Activated T-helper 1 cell treated with anti-CD3 and anti-CD28 coated beads, Interleukin-12 subunit alpha, Interleukin-12 subunit beta, Interleukin-2, Interleukin-4 antibody, amounts not matched to agents 30 ng/mL and 10 ng/mL and 1 ng/mL, durations not matched to agents 14 hours and 24 hours and 36 hours (primary cell): ENCODE data around the gene ZC3H18. TPM values are rescaled to one million over a fixed set of nuclear protein-coding genes. Genes with fewer than 3 reads are reported as not detected.

Experiments used
- DNase-seq: peaks from one replicate; pipeline ENCODE4 v3.0.0; 2021; ENCODE audit warnings: low spot score
- H3K27ac Mint-ChIP-seq: one replicate; pipeline ENCODE4 v1.8.0; 2021; ENCODE audit warnings: mild to moderate bottlenecking, mixed read lengths
- H3K27me3 Mint-ChIP-seq: one replicate; pipeline ENCODE4 v1.8.0; 2022; ENCODE audit warnings: mild to moderate bottlenecking, moderate library complexity, mixed read lengths; ENCODE audit not compliant: insufficient read depth
- H3K36me3 Mint-ChIP-seq: one replicate; pipeline ENCODE4 v1.8.0; 2021; ENCODE audit warnings: low read depth, mixed read lengths
- H3K4me1 Mint-ChIP-seq: one replicate; pipeline ENCODE4 v1.8.0; 2021; ENCODE audit warnings: low read depth, mixed read lengths
- H3K4me3 Mint-ChIP-seq: one replicate; pipeline ENCODE4 v1.8.0; 2021; ENCODE audit warnings: mild to moderate bottlenecking, moderate library complexity, mixed read lengths
- H3K9me3 Mint-ChIP-seq: one replicate; pipeline ENCODE4 v1.8.0; 2021; ENCODE audit warnings: mixed read lengths
- intact Hi-C: fragments of 100-400 bp; cut with micrococcal nuclease; formaldehyde crosslinking; loops from one replicate; pipeline ENCODE4 v1.15.1; 2024
- total RNA-seq: library from RNA; stranded (reverse); gene quantifications from 2 replicates; pipeline ENCODE4 v1.2.3, GENCODE V29; 2022

ZC3H18 gene
- total RNA-seq, 1 donor from 2014 or later: 116 TPM

DNA sequence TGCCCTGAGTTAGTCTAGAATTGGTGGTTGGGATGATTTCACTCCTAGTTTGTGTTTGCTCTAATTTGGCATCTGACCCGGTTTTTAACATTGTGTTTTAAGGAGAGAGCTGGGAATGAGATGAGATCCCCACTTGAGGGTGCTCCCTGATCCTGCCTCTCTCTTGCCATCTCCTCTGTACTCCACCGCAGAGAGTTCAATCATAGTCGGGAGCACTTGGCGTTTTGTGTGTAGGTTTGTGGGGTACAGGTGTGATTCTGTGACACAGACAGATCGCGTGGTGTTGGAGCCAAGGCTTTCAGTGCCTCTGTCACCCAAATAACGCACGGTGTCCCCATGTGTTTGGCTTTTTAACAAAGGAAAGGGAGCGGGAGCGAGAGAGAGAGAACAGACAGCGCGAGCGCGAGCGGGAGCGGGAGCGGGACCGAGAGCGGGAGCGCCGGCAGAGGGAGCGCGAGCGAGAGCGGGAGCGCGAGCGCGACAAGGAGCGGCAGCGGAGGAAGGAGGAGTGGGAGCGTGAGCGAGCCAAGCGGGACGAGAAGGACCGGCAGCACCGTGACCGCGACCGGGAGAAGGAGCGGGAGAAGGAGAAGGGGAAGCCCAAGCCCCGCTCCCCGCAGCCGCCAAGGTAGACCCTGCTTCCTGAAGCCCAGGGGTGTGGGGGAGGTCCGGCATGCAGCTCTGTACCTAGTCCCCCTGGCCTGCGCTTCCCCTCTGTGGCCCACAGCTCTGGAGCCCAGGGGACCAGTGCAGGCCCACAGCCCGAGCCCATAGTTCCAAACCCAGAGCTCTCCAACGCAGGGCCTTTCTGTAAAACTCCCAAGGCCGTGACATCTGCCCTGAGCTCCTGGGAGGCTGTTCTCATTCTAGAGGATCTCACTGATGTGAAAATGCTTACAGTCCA lies 41.0 kb downstream of the ZC3H18 start:
- Mint-ChIP-seq H3K4me3 (no peak overlapping the region), H3K27me3 (no peaks in the 10 kb centered on the region), H3K36me3 (peaks cover 32% of the 10 kb centered on the region), H3K4me1 (no peaks in the 10 kb centered on the region), H3K9me3 (no peaks in the 10 kb centered on the region), H3K27ac (no peak overlapping the region)
- no peak for DNase-seq
- intact Hi-C loops: no loop called here

DNA sequence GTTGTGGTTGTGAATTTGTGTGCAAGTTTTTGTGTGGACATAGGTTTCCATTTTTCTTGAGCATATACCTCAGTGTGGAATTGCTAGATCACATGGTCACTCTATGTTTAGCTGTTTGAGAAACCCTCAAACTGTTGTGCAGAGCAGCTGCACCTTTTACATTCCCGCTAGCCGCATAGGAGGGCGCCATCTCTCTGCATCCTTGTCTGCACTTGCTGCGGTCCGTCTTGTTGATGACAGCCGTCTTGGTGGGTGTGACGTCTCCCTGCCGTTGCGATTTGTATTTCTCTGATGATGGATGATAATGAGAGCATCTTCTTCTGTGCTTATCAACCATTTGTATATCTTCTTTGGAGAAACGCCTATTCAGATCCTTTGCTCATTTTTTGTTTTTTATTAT lies 43.1 kb downstream of the ZC3H18 start:
- Mint-ChIP-seq H3K36me3 (peaks cover 23% of the 10 kb centered on the region), H3K27ac (no peak overlapping the region), H3K4me1 (peaks cover 8% of the 10 kb centered on the region), H3K27me3 (no peaks in the 10 kb centered on the region), H3K9me3 (no peaks in the 10 kb centered on the region), H3K4me3 (no peak overlapping the region)
- intact Hi-C loops: no loop called here
- DNase-seq: no peak

DNA sequence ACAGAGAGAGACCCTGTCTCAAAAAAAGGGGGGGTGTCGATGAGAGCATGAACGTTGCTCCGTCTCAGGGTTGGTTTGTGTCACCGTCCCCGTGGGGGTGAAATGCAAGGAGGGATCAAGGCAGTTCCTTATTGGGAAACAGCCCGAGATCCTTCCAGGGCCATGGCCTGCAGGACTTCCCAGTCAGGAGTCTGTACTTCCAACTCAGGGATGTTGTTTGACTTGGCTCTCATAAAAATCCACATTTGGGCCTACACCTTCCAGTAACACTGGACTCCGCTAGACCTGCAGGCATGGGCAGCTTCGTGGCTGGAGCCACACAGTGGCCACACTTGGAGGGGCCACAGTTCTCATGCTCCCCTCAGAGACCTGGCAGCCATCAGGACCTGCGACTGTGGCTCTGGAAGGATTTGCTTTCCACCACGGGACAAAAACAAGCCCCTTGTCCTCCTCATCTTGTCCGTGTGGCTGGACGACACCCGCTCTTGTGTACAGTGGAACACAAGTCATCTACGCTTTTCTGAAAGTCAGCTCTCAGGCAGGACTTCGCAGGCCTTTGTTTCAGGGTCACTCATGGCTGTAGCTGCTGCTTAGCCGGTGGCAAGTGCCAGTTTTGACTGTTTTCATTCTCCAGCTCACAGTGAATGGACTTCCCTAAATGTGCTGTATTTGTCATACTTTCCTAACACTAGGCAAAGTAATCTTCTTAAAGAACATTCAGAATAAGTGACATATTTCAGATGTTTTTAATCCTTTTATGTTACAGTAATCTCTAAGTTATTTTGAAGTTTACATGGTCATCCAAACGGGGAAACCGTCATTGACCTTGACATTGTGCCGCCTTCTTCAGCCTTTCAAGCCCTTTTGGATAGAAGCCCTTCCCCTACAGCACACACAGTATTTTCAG lies 44.0 kb downstream of the ZC3H18 start:
- Mint-ChIP-seq H3K36me3 (peaks cover 23% of the 10 kb centered on the region), H3K27ac (no peak overlapping the region), H3K4me1 (peaks cover 17% of the 10 kb centered on the region), H3K4me3 (no peak overlapping the region), H3K9me3 (no peaks in the 10 kb centered on the region), H3K27me3 (no peaks in the 10 kb centered on the region)
- intact Hi-C loops: no loop called here
- no peak for DNase-seq

DNA sequence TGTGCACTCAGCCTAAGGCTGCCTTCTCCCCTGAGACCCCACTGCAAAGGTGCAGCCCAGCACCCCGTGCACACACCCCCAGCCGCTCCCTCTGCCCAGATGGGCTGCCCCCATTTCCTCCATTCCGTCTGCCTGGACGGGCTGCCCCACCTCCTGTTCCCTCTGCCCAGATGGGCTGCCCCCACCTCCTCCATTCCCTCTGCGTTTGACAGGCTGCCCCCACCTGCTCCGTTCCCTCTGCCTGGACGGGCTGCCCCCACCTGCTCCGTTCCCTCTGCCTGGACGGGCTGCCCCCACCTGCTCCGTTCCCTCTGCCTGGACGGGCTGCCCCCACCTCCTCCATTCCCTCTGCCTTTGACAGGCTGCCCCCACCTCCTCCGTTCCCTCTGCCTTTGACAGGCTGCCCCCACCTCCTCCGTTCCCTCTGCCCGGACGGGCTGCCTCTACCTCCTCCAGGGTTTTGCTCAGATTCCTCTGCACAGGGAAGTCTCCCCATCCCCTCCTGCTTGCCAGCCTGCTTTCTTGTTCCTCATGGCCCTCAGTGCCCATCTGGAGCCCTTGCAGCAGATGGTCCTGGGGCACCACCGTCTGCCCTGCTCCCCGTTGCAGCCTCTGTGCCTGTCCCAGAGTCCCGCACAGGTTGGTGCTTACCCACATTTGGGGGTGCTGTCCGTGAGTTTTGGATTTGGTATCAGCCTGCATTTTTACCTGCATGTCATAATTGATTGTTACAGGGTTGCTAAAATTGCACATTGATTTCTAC lies 44.8 kb downstream of the ZC3H18 start:
- no peak overlapping the region for H3K4me3 Mint-ChIP-seq
- peaks cover 25% of the 10 kb centered on the region for H3K4me1 Mint-ChIP-seq
- no peak for DNase-seq
- intact Hi-C loops: no loop called here
- H3K27ac Mint-ChIP-seq: peak overlapping the region; percentile 61
- no peaks in the 10 kb centered on the region for H3K9me3 Mint-ChIP-seq
- peaks cover 19% of the 10 kb centered on the region for H3K36me3 Mint-ChIP-seq
- H3K27me3 Mint-ChIP-seq: no peaks in the 10 kb centered on the region

DNA sequence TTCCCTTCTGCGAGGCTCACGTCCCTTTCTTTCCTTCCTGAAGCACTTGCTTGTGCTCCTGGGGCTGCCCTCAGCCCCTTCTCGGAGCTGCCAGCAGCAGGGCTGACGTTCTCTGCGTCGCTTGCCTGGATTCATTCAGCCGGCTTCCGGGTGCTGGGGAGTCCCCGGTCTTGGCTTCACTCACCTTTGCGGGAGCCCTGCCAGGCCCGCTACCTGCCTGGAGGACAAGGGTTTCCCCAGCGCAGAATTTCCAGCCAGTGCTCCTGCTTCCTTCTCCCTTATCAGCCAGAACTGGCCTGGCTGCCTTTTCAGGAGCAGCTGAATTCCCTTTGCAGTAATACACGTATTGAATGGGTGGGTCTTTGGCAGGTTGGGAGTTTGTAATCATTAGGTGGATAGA lies 46.1 kb downstream of the ZC3H18 start:
- Mint-ChIP-seq H3K4me1 (peaks cover 33% of the 10 kb centered on the region), H3K36me3 (peaks cover 12% of the 10 kb centered on the region), H3K27me3 (no peaks in the 10 kb centered on the region), H3K9me3 (no peaks in the 10 kb centered on the region), H3K4me3 (no peak overlapping the region), H3K27ac (no peak overlapping the region)
- DNase-seq: no peak
- intact Hi-C loops: no loop called here

DNA sequence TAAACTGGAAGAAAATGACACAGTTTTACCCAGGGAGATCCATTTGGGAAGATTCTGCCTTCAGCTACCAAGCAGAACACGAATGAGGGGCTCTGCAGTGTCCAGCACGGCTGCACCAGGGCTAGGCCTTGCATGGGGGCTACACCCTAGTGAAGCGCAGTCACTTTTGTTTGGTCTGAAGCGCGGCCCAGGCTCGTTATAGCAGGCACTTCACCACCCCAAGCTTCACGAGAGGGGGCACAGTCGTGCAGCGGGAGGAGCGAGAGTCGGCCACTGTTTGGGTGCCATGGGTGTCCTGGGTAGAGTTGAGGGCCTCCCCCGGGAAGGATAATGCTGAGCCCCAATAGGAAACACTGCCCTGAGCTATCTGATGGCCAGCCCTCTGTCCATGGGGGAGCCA lies 46.5 kb downstream of the ZC3H18 start:
- Mint-ChIP-seq H3K36me3 (peaks cover 12% of the 10 kb centered on the region), H3K4me3 (no peak overlapping the region), H3K27me3 (no peaks in the 10 kb centered on the region), H3K27ac (no peak overlapping the region), H3K9me3 (no peaks in the 10 kb centered on the region), H3K4me1 (peaks cover 33% of the 10 kb centered on the region)
- no peak for DNase-seq
- intact Hi-C loops: no loop called here

DNA sequence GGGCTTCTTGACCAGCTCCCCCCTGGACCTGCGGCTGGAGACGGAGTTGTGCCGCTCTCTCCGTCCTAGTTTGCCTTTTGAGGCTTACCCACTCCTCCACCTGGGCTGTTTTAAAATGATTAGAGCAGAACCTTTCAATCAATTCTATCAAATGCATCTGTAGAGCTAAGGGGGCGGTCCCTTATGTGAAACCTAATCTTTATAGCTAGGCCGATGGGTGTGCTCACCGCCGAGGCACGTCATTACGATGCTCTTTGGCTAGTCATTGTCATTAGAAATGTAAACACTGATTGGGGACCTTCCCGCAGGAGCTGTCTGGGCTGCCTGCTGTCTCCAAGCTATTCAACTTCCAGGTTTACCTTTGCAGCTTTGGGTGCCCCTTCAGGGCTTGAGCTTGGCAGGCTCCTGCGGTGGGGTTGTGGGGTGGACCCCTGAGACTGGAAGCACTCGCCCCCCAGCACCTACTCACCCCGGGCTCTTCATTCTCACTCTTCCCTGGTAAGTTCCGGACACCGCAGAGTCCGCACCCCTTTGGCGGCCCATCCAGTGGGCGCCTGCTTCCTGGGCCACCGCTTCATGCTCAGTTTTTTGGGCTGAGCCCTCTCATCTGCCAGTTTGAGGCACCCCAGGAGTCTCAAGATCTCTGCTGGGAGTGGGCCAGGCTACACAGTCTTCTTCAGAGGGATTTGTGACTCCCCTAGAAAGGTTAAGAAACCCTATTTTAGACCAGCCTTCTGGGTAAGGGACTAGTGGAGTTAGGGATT lies 47.2 kb downstream of the ZC3H18 start:
- peaks cover 33% of the 10 kb centered on the region for H3K4me1 Mint-ChIP-seq
- intact Hi-C loops: no loop called here
- no peaks in the 10 kb centered on the region for H3K9me3 Mint-ChIP-seq
- H3K27ac Mint-ChIP-seq: no peak overlapping the region
- H3K27me3 Mint-ChIP-seq: no peaks in the 10 kb centered on the region
- DNase-seq: no peak
- H3K4me3 Mint-ChIP-seq: no peak overlapping the region
- peaks cover 14% of the 10 kb centered on the region for H3K36me3 Mint-ChIP-seq

DNA sequence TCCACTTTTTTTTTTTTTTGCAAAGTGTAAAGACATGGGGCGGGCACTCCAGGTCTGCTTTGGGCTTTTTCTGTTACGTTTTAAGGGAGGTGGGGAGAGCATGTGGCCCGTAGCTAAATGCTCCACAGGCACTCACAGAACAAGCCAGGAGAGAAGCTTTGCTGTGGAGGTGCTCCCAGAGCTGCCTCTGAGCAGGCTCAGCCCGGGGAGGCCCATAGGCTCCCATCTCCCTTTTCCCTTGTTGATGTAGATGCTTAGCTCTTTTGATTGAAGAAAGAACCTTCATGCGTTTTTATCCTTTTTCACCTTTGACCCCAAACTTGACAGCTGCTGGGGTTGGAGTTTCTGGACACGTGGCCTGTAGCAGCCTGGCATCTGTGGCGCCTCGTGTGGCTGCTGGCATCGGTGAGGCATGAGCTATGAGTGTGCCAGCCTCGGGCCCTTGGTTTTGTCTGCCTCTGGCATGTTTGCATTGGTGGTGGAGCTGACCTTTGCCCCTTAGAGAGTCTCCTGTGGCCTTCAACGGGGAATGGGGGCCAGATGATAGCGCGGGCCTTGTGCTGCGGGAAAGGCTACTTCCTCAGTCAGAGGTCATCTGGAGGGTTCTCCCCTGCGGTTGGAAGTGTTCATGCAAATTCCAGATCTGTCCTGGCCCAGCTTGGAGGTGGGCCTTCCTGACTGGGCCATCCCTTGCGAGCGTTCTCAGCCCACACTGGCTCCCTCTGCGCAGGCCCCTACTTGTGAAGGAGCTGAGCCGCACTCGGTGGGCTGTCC lies 48.2 kb downstream of the ZC3H18 start:
- peaks cover 33% of the 10 kb centered on the region for H3K4me1 Mint-ChIP-seq
- H3K27me3 Mint-ChIP-seq: no peaks in the 10 kb centered on the region
- DNase-seq: no peak
- H3K9me3 Mint-ChIP-seq: no peaks in the 10 kb centered on the region
- peaks cover 13% of the 10 kb centered on the region for H3K36me3 Mint-ChIP-seq
- intact Hi-C loops: no loop called here
- no peak overlapping the region for H3K4me3 Mint-ChIP-seq
- no peak overlapping the region for H3K27ac Mint-ChIP-seq

DNA sequence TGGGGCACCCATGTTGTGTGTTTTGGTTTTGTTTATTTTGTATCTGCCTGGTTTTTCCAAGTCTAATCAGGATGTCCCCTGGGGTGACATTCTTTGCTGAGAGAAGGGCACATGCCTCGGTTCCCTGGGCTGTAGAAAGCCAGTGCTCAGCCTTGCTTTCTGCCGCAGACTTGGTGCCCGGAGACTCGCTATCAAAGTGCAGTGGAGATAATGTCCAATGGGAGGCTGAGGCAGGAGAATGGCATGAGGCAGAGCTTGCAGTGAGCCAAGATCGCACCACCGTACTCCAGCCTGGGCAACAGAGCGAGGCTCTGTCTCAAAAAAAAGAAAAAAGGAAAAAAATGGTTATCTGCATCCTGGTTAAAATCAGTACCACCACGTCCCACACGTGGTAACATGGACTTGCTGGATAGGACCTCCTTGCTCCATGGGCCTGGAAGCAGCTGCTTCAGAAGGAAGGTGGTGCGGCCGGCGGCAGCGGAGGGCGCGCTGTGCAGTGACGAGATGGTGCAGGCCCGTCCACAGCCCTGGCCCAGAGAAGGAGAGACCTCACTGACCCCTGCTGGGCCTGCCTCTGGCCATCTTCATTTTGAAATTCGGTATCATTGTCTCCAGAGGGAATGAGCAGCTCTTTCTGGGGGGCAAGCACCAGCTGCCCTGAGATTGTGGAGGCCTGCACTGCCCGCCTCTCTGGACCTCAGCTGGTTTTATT lies 48.9 kb downstream of the ZC3H18 start:
- DNase-seq: no peak
- H3K4me1 Mint-ChIP-seq: peaks cover 33% of the 10 kb centered on the region
- intact Hi-C loops: no loop called here
- no peak overlapping the region for H3K27ac Mint-ChIP-seq
- no peak overlapping the region for H3K4me3 Mint-ChIP-seq
- no peaks in the 10 kb centered on the region for H3K27me3 Mint-ChIP-seq
- H3K9me3 Mint-ChIP-seq: no peaks in the 10 kb centered on the region
- H3K36me3 Mint-ChIP-seq: peaks cover 12% of the 10 kb centered on the region

DNA sequence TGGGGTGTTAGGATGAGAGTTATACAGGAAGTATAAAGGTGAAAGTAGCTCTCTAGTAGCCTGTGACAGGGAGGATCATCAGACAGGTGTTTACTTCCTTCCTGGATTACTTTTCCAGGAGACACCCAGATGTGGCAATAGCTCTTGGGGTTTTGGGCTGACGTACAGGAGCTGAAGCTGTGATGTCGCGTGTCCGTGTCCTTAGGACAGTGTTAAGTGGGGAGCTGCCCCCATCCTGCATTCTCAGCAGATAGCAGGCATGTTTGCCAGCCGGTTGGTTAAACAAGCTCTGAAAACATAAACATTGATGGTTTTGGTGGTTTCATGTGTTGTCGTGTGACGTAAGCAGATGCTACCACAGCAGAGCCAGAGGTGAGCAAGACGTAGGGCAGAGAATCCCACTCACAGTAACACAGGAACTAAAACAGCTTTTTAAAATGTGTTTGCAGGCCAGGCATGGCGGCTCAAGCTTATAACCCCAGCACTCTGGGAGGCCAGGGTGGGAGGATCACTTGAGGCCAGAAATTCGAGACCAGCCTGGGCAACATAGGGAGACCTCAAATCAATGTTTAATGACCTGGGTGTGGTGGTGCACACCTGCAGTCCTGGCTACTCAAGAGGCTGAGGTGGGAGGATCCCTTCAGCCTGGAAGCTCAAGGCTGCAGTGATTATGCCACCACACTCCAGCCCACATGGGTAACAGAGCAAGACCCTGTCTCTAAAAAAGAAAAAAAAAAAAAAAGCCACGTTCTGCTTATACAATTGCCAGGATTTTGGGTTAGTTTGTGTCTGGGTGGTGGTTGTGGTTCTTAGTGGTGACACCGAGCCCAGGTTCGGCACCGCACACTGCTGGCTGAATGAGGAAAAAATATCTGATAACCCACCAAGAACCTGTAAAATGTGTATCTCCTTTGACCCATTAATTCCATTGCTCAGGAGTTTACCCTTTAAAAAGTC lies 49.9 kb downstream of the ZC3H18 start:
- Mint-ChIP-seq H3K9me3 (no peaks in the 10 kb centered on the region), H3K27ac (peak overlapping the region; percentile 81), H3K36me3 (peaks cover 12% of the 10 kb centered on the region), H3K27me3 (no peaks in the 10 kb centered on the region), H3K4me3 (peak overlapping the region; percentile 9), H3K4me1 (peaks cover 33% of the 10 kb centered on the region)
- DNase-seq: peak; percentile 47
- intact Hi-C loops: no loop called here
